SK-N-SH (cell line): ENCODE results near the gene DNMT3A. TPM values are rescaled to one million over a fixed set of nuclear protein-coding genes. Genes with fewer than 3 reads are reported as not detected.

Source experiments
- CTCF ChIA-PET: fragments of 300-600, 350-600 bp; formaldehyde crosslinking; extraction: SDS; loops from one replicate; lab custom pipeline; 2021; lab: Yijun Ruan, JAX
- POLR2A ChIA-PET: fragments of 350-600 bp; sonication (Branson Sonifier 250); formaldehyde crosslinking; extraction: SDS; loops from one replicate; lab custom pipeline; 2020; ENCODE audit warnings: antibody characterized with exemption, inconsistent platforms; lab: Yijun Ruan, JAX
- DNase-seq: peaks from one replicate; pipeline ENCODE4 v3.0.0; 2012
- H2AFZ ChIP-seq: fragments of 200-600 bp; sonication (generic); 2 replicates; pipeline ENCODE4 v1.8.1; 2016; ENCODE audit warnings: antibody characterized with exemption, mild to moderate bottlenecking, low read depth
- H3F3A ChIP-seq: fragments of 200-600 bp; sonication (generic); replicated peaks from 2 replicates; pipeline ENCODE3; 2016; ENCODE audit warnings: antibody characterized with exemption, mild to moderate bottlenecking; ENCODE audit not compliant: insufficient read depth
- H3K27ac ChIP-seq, 2 experiments: fragments of 200-500 bp in 1 of 2; fragments of 200-600 bp in 1 of 2; sonication (Bioruptor generic) in 1 of 2; sonication (generic), shearing (Covaris generic) in 1 of 2; 2 replicates each; pipeline versions ENCODE4 v1.5.1 to v1.6.1; 2014 to 2016; ENCODE audit warnings: low read depth in 2 of 2, inconsistent platforms in 1 of 2, low read length in 1 of 2, mild to moderate bottlenecking in 1 of 2, mixed read lengths in 1 of 2
- H3K27me3 ChIP-seq: fragments of 200-600 bp; sonication (generic), shearing (Covaris generic); 2 replicates; pipeline ENCODE4 v1.6.1; 2016; ENCODE audit warnings: mixed run types; ENCODE audit not compliant: insufficient read depth
- H3K36me3 ChIP-seq, 2 experiments: fragments of 200-500 bp in 1 of 2; fragments of 200-600 bp in 1 of 2; sonication (Bioruptor generic) in 1 of 2; sonication (generic) in 1 of 2; replicated peaks in 1 of 2; 2 replicates each; pipeline versions ENCODE3 to v1.5.1; 2014 to 2016; ENCODE audit warnings: low read length in 1 of 2, mild to moderate bottlenecking in 1 of 2; ENCODE audit not compliant: insufficient read depth in 2 of 2, control insufficient read depth in 1 of 2
- H3K4me1 ChIP-seq, 2 experiments: fragments of 200-500 bp in 1 of 2; fragments of 200-600 bp in 1 of 2; sonication (Bioruptor generic) in 1 of 2; sonication (generic), shearing (Covaris generic) in 1 of 2; 2 replicates each; pipeline versions ENCODE4 v1.5.1 to v1.6.1; 2014 to 2016; ENCODE audit warnings: low read depth in 1 of 2, low read length in 1 of 2, mixed run types in 1 of 2; ENCODE audit not compliant: insufficient read depth in 2 of 2, control insufficient read depth in 1 of 2
- H3K4me2 ChIP-seq: fragments of 200-600 bp; sonication (generic), shearing (Covaris generic); 2 replicates; pipeline ENCODE4 v1.6.1; 2017; ENCODE audit warnings: mixed run types
- H3K4me3 ChIP-seq, 2 experiments: fragments of 200-500 bp in 1 of 2; fragments of 200-600 bp in 1 of 2; sonication (Bioruptor generic) in 1 of 2; sonication (generic), shearing (Covaris generic) in 1 of 2; 2 replicates each; pipeline versions ENCODE4 v1.5.1 to v1.8.1; 2014 to 2016; ENCODE audit warnings: low read depth in 2 of 2, inconsistent platforms in 1 of 2, low read length in 1 of 2, mild to moderate bottlenecking in 1 of 2, mixed read lengths in 1 of 2, moderate library complexity in 1 of 2
- H3K79me2 ChIP-seq: fragments of 200-600 bp; sonication (generic); 2 replicates; pipeline ENCODE4 v1.8.1; 2017; ENCODE audit warnings: mild to moderate bottlenecking; ENCODE audit not compliant: insufficient read depth
- H3K9ac ChIP-seq: fragments of 200-600 bp; sonication (generic); 2 replicates; pipeline ENCODE4 v1.6.1; 2017; ENCODE audit warnings: mixed run types
- H3K9me2 ChIP-seq: fragments of 200-600 bp; sonication (generic); 2 replicates; pipeline ENCODE4 v1.6.1; 2017; ENCODE audit warnings: mixed run types
- H3K9me3 ChIP-seq: fragments of 200-600 bp; sonication (generic); 2 replicates; pipeline ENCODE4 v1.6.1; 2017; ENCODE audit warnings: mixed run types, mild to moderate bottlenecking, moderate library complexity
- H4K20me1 ChIP-seq: fragments of 200-600 bp; sonication (generic); 2 replicates; pipeline ENCODE4 v1.6.1; 2017; ENCODE audit warnings: mild to moderate bottlenecking, mixed run types; ENCODE audit not compliant: insufficient read depth
- EZH2phosphoT487 ChIP-seq: fragments of 200-600 bp; sonication (generic); IDR thresholded peaks from 2 replicates; pipeline ENCODE4 v1.6.1; 2017; ENCODE audit warnings: low read depth, mixed run types, mild to moderate bottlenecking, antibody characterized with exemption, moderate library complexity, borderline replicate concordance
- FOSL2 ChIP-seq: IDR thresholded peaks from 2 replicates; pipeline ENCODE4 v1.4.0; 2012; ENCODE audit warnings: low read depth, mild to moderate bottlenecking, moderate library complexity, borderline replicate concordance
- GABPA ChIP-seq: IDR thresholded peaks from 2 replicates; pipeline ENCODE4 v1.4.0; 2012; ENCODE audit warnings: low read depth, mild to moderate bottlenecking
- MEF2A ChIP-seq: IDR thresholded peaks from 2 replicates; pipeline ENCODE4 v1.4.0; 2012; ENCODE audit warnings: low read depth, borderline replicate concordance
- NFIC ChIP-seq: IDR thresholded peaks from 2 replicates; pipeline ENCODE4 v1.4.0; 2012; ENCODE audit warnings: borderline replicate concordance
- NRF1 ChIP-seq: IDR thresholded peaks from 2 replicates; pipeline ENCODE4 v1.6.1; 2012; ENCODE audit warnings: low read depth, mild to moderate bottlenecking, low read length
- RCOR1 ChIP-seq: fragments of 150-350 bp; IDR thresholded peaks from 2 replicates; pipeline ENCODE4 v1.6.1; 2017; ENCODE audit warnings: antibody characterized with exemption, low read length
- SMC3 ChIP-seq: IDR thresholded peaks from 2 replicates; pipeline ENCODE4 v1.6.1; 2012; ENCODE audit warnings: low read depth, low read length, improper control_type of control experiment
- TAF1 ChIP-seq: IDR thresholded peaks from 2 replicates; pipeline ENCODE4 v1.6.1; 2012; ENCODE audit warnings: low read depth, mild to moderate bottlenecking, low read length, moderate library complexity, borderline replicate concordance
- TCF12 ChIP-seq: IDR thresholded peaks from 2 replicates; pipeline ENCODE4 v1.4.0; 2012
- TEAD4 ChIP-seq: IDR thresholded peaks from 2 replicates; pipeline ENCODE4 v1.4.0; 2012; ENCODE audit warnings: mild to moderate bottlenecking, borderline replicate concordance; ENCODE audit not compliant: insufficient read depth
- WGBS: methylation state at CpG from one replicate; pipeline ENCODE4 v1.1.6; 2017; ENCODE audit warnings: low lambda C conversion rate; 5-methylcytosine and 5-hydroxymethylcytosine counted together
- polyA plus RNA-seq, 3 experiments: library from polyadenylated mRNA; depleted of rRNA; stranded (reverse); fragments of >200 nt; gene quantifications; 2 replicates each; pipeline ENCODE4 v1.2.3, GENCODE V29; 2012
- TF ChIP-seq, protein P1 (sequence below): IDR thresholded peaks from 2 replicates; pipeline ENCODE4 v1.6.1; 2012; ENCODE audit warnings: mild to moderate bottlenecking, low read depth, low read length, moderate library complexity
- TF ChIP-seq, protein P2 (sequence below): fragments of 150-350 bp; IDR thresholded peaks from 2 replicates; pipeline ENCODE4 v1.6.1; 2017; ENCODE audit warnings: antibody characterized with exemption, low read length, low read depth, borderline replicate concordance
- TF ChIP-seq, protein P3 (sequence below): IDR thresholded peaks from 2 replicates; pipeline ENCODE4; 2012
- TF ChIP-seq, protein P4 (sequence below): IDR thresholded peaks from 2 replicates; pipeline ENCODE4 v1.4.0; 2012; ENCODE audit warnings: low read depth
- TF ChIP-seq, protein P5 (sequence below): fragments of 150-350 bp; IDR thresholded peaks from 2 replicates; pipeline ENCODE4 v1.6.1; 2016; ENCODE audit warnings: mild to moderate bottlenecking, low read depth, low read length
- TF ChIP-seq, protein P6 (sequence below): IDR thresholded peaks from 2 replicates; pipeline ENCODE4 v1.4.0; 2012; ENCODE audit warnings: low read depth, borderline replicate concordance

DNMT3A gene
- polyA plus RNA-seq, 1 of the 3 experiments (the other 2 are of a cell fraction): 5.6 TPM

DNA sequence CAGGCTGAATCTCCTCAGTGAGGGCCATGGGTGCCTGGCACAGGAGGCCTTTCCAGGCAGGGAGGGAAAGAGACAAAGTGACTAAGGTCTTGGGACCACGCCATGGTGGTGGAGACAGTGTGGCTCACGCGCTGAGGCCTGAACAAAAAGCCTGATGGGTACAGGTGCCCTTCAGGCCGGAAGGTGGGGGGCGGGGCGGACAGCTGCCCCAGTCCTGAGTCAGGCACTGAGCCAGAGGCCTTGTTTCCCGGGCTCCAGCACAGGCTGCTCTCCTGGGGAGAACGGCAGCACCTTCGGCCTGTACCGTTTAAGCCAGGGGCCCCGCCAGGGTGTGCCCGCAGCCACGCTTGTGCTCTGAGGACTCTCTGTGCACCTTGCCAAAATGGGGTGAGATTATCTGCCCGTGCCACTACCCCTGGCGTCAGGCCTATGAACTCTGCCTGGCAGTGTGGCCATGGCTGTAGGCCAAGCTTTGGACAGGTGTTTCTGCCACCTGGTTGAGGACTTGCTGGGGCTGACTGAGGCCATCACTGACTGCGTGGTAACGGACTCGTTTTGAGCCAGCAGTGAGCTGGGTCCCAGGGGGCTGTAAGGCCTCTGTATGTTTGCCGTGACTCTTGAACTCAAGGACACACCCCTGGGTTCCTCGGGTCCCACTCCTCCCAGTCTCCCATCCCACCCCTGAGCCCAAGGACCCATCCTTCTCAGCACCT is 31.7 kb upstream of the DNMT3A start:
- no peaks in the 10 kb centered on the region for H3K9me3 ChIP-seq
- H4K20me1 ChIP-seq: no peaks in the 10 kb centered on the region
- H3K27ac ChIP-seq: no peak overlapping the region; a peak in 1 of 4 replicates
- H2AFZ ChIP-seq: no peak overlapping the region
- POLR2A ChIA-PET: no interaction called here
- H3K79me2 ChIP-seq: no peaks in the 10 kb centered on the region
- H3K4me3 ChIP-seq: no peak overlapping the region
- H3K4me2 ChIP-seq: no peak overlapping the region
- DNase-seq: no peak
- no peaks in the 10 kb centered on the region for H3K36me3 ChIP-seq
- no peak overlapping the region for H3K9ac ChIP-seq
- H3K9me2 ChIP-seq: no peaks in the 10 kb centered on the region
- WGBS: 85% methylated on average over 15 of the region's 20 CpGs
- TF ChIP-seq, protein P1, sequence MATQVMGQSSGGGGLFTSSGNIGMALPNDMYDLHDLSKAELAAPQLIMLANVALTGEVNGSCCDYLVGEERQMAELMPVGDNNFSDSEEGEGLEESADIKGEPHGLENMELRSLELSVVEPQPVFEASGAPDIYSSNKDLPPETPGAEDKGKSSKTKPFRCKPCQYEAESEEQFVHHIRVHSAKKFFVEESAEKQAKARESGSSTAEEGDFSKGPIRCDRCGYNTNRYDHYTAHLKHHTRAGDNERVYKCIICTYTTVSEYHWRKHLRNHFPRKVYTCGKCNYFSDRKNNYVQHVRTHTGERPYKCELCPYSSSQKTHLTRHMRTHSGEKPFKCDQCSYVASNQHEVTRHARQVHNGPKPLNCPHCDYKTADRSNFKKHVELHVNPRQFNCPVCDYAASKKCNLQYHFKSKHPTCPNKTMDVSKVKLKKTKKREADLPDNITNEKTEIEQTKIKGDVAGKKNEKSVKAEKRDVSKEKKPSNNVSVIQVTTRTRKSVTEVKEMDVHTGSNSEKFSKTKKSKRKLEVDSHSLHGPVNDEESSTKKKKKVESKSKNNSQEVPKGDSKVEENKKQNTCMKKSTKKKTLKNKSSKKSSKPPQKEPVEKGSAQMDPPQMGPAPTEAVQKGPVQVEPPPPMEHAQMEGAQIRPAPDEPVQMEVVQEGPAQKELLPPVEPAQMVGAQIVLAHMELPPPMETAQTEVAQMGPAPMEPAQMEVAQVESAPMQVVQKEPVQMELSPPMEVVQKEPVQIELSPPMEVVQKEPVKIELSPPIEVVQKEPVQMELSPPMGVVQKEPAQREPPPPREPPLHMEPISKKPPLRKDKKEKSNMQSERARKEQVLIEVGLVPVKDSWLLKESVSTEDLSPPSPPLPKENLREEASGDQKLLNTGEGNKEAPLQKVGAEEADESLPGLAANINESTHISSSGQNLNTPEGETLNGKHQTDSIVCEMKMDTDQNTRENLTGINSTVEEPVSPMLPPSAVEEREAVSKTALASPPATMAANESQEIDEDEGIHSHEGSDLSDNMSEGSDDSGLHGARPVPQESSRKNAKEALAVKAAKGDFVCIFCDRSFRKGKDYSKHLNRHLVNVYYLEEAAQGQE: no peak
- no peak for TF ChIP-seq TEAD4
- TF ChIP-seq FOSL2: no peak
- TF ChIP-seq NFIC: no peak
- no peak for TF ChIP-seq TAF1
- no peak for TF ChIP-seq EZH2phosphoT487
- TF ChIP-seq, protein P2, sequence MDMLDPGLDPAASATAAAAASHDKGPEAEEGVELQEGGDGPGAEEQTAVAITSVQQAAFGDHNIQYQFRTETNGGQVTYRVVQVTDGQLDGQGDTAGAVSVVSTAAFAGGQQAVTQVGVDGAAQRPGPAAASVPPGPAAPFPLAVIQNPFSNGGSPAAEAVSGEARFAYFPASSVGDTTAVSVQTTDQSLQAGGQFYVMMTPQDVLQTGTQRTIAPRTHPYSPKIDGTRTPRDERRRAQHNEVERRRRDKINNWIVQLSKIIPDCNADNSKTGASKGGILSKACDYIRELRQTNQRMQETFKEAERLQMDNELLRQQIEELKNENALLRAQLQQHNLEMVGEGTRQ: no peak
- TF ChIP-seq, protein P3, sequence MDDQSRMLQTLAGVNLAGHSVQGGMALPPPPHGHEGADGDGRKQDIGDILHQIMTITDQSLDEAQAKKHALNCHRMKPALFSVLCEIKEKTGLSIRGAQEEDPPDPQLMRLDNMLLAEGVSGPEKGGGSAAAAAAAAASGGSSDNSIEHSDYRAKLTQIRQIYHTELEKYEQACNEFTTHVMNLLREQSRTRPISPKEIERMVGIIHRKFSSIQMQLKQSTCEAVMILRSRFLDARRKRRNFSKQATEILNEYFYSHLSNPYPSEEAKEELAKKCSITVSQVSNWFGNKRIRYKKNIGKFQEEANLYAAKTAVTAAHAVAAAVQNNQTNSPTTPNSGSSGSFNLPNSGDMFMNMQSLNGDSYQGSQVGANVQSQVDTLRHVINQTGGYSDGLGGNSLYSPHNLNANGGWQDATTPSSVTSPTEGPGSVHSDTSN: no peak
- no peak for TF ChIP-seq SMC3
- no peak for TF ChIP-seq GABPA
- no peak for TF ChIP-seq NRF1
- no peak for TF ChIP-seq TCF12
- TF ChIP-seq RCOR1: no peak
- TF ChIP-seq, protein P4, sequence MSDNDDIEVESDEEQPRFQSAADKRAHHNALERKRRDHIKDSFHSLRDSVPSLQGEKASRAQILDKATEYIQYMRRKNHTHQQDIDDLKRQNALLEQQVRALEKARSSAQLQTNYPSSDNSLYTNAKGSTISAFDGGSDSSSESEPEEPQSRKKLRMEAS: no peak
- TF ChIP-seq, protein P5, sequence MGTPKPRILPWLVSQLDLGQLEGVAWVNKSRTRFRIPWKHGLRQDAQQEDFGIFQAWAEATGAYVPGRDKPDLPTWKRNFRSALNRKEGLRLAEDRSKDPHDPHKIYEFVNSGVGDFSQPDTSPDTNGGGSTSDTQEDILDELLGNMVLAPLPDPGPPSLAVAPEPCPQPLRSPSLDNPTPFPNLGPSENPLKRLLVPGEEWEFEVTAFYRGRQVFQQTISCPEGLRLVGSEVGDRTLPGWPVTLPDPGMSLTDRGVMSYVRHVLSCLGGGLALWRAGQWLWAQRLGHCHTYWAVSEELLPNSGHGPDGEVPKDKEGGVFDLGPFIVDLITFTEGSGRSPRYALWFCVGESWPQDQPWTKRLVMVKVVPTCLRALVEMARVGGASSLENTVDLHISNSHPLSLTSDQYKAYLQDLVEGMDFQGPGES: no peak
- no peak for TF ChIP-seq MEF2A
- TF ChIP-seq, protein P6, sequence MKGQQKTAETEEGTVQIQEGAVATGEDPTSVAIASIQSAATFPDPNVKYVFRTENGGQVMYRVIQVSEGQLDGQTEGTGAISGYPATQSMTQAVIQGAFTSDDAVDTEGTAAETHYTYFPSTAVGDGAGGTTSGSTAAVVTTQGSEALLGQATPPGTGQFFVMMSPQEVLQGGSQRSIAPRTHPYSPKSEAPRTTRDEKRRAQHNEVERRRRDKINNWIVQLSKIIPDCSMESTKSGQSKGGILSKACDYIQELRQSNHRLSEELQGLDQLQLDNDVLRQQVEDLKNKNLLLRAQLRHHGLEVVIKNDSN: no peak
- H3F3A ChIP-seq: no peaks in the 10 kb centered on the region
- no peaks in the 10 kb centered on the region for H3K27me3 ChIP-seq
- peaks cover 5 to 49% of the 10 kb centered on the region in 2 experiments for H3K4me1 ChIP-seq
- CTCF ChIA-PET: interaction anchor here (0.6 to 4.1 kb wide), 3 partner anchors 11 to 64 kb away, joined by 3 to 44 read pairs (median 7); no protein-coding TSS in a partner anchor
